Panc1 (cell line): ENCODE data around the gene ST6GAL2. TPM values are rescaled to one million over a fixed set of nuclear protein-coding genes. Genes with fewer than 3 reads are reported as not detected.

Experiments used
- ATAC-seq: fragments of 200-7000 bp; cut with Tn5 transposase; 2 replicates; pipeline ENCODE4 v1.9.1; 2020; ENCODE audit warnings: mild to moderate bottlenecking, moderate library complexity
- BruUV-seq: library from RNA; stranded (reverse); fragments of 400-500 nt; replicated peaks from 2 replicates; lab custom pipeline; 2021; lab: Mats Ljungman, UMichigan
- CTCF ChIA-PET: fragments of 300-600 bp; sonication (Branson Sonifier 250); formaldehyde crosslinking; loops from one replicate; lab custom pipeline; 2022; ENCODE audit warnings: antibody characterized with exemption; lab: Charles Lee
- POLR2A ChIA-PET: fragments of 300-600 bp; sonication (Branson Sonifier 250); formaldehyde crosslinking; loops from one replicate; lab custom pipeline; 2022; ENCODE audit warnings: antibody characterized with exemption; lab: Charles Lee
- DNase-seq: peaks from one replicate; pipeline ENCODE4 v3.0.0-alpha.2; 2010; ENCODE audit warnings: low read depth, low spot score
- H3K27ac ChIP-seq: 2 replicates; pipeline ENCODE4 v1.5.1; 2011; ENCODE audit warnings: mild to moderate bottlenecking, low read length, inconsistent platforms
- H3K27me3 ChIP-seq: fragments of 200-500 bp; sonication (Bioruptor generic); 2 replicates; pipeline ENCODE4 v1.6.0; 2014; ENCODE audit warnings: low read length, inconsistent platforms; ENCODE audit not compliant: control insufficient read depth, insufficient read depth
- H3K36me3 ChIP-seq: fragments of 200-500 bp; sonication (Bioruptor generic); 2 replicates; pipeline ENCODE4 v1.5.1; 2014; ENCODE audit warnings: inconsistent platforms, mild to moderate bottlenecking, low read length, moderate library complexity; ENCODE audit not compliant: control insufficient read depth, insufficient read depth
- H3K4me1 ChIP-seq: 2 replicates; pipeline ENCODE4 v1.5.1; 2011; ENCODE audit warnings: inconsistent platforms, mild to moderate bottlenecking, low read length, moderate library complexity; ENCODE audit not compliant: control insufficient read depth, insufficient read depth
- H3K4me3 ChIP-seq, 2 experiments: 2 replicates each; pipeline ENCODE4 v1.5.1; 2011 to 2012; ENCODE audit warnings: low read depth in 2 of 2, low read length in 2 of 2, mild to moderate bottlenecking in 2 of 2, inconsistent platforms in 1 of 2, moderate library complexity in 1 of 2
- H3K9me3 ChIP-seq: fragments of 200-500 bp; sonication (Bioruptor generic); 2 replicates; pipeline ENCODE4 v1.5.1; 2014; ENCODE audit warnings: low read depth, mild to moderate bottlenecking, inconsistent platforms, low read length, moderate library complexity; ENCODE audit not compliant: control insufficient read depth, insufficient read depth
- POLR2AphosphoS5 ChIP-seq: IDR thresholded peaks from 2 replicates; pipeline ENCODE4 v1.6.1; 2012; ENCODE audit warnings: mild to moderate bottlenecking, low read depth, low read length, moderate library complexity
- SIN3A ChIP-seq: IDR thresholded peaks from 2 replicates; pipeline ENCODE4 v1.6.1; 2012; ENCODE audit warnings: low read depth, mild to moderate bottlenecking, low read length, moderate library complexity, borderline replicate concordance; ENCODE audit not compliant: insufficient read depth
- TCF7L2 ChIP-seq: IDR thresholded peaks from 2 replicates; pipeline ENCODE4 v1.6.1; 2011; ENCODE audit warnings: mild to moderate bottlenecking, low read depth, low read length, inconsistent platforms
- in situ Hi-C: cut with HindIII; loops from 2 replicates; pipeline ENCODE4 v1.10.0; 2016; ENCODE audit warnings: low sequenced_read_pairs, low pct_unique_long_range_greater_than_20kb
- intact Hi-C: fragments of 100-400 bp; cut with micrococcal nuclease; formaldehyde crosslinking; loops from one replicate; pipeline ENCODE4 v1.10.0; 2022; ENCODE audit not compliant: unreplicated experiment
- total RNA-seq: library from RNA; stranded (reverse); gene quantifications from one replicate; pipeline ENCODE4 v1.2.1, GENCODE V29; 2021; ENCODE audit not compliant: unreplicated experiment
- TF ChIP-seq, protein P1 (sequence below): fragments of 450-650 bp; IDR thresholded peaks from 2 replicates; pipeline ENCODE4 v1.5.1; 2017; ENCODE audit warnings: mild to moderate bottlenecking
- TF ChIP-seq, protein P2 (sequence below), 2 experiments: IDR thresholded peaks; 2 replicates each; pipeline ENCODE4 v1.6.1; 2011 to 2012; ENCODE audit warnings: low read depth in 2 of 2, control low read depth in 1 of 2, low read length in 1 of 2, mild to moderate bottlenecking in 1 of 2, moderate library complexity in 1 of 2; ENCODE audit not compliant: insufficient read depth in 1 of 2

The ST6GAL2 gene
- total RNA-seq, 1 experiment from 2014 or later = not detected

DNA sequence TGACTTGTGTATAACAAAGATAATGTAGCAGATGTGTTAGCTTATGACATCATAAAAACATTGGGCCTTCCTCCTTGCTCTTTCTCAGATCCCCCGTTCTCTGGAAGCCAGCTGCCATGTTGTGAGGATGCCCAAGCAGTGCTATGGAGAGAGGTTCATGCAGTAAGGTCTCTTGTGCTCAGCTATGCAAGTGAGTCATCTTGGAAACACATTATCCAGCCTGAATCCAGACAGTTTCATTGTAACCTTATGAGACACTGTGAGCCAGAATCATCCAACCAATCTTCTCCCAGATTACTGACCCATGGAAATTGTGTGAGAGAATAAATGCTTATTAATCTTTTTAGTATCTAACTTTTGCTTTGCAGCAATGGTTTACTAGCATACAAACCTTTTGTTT lies 60.8 kb downstream of the ST6GAL2 start:
- ATAC-seq (no peak), DNase-seq (no peak)
- TF ChIP-seq, protein P1, sequence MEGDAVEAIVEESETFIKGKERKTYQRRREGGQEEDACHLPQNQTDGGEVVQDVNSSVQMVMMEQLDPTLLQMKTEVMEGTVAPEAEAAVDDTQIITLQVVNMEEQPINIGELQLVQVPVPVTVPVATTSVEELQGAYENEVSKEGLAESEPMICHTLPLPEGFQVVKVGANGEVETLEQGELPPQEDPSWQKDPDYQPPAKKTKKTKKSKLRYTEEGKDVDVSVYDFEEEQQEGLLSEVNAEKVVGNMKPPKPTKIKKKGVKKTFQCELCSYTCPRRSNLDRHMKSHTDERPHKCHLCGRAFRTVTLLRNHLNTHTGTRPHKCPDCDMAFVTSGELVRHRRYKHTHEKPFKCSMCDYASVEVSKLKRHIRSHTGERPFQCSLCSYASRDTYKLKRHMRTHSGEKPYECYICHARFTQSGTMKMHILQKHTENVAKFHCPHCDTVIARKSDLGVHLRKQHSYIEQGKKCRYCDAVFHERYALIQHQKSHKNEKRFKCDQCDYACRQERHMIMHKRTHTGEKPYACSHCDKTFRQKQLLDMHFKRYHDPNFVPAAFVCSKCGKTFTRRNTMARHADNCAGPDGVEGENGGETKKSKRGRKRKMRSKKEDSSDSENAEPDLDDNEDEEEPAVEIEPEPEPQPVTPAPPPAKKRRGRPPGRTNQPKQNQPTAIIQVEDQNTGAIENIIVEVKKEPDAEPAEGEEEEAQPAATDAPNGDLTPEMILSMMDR = no peak
- CTCF ChIA-PET = no interaction called here
- Histone ChIP-seq H3K27me3 (no peaks in the 10 kb centered on the region), H3K4me3 (no peak overlapping the region), H3K9me3 (no peaks in the 10 kb centered on the region), H3K27ac (no peak overlapping the region), H3K36me3 (no peaks in the 10 kb centered on the region), H3K4me1 (no peaks in the 10 kb centered on the region)
- no TSS peak for BruUV-seq
- intact Hi-C loops (no loop called here), in situ Hi-C loops (no loop called here)
- POLR2A ChIA-PET = no interaction called here

DNA sequence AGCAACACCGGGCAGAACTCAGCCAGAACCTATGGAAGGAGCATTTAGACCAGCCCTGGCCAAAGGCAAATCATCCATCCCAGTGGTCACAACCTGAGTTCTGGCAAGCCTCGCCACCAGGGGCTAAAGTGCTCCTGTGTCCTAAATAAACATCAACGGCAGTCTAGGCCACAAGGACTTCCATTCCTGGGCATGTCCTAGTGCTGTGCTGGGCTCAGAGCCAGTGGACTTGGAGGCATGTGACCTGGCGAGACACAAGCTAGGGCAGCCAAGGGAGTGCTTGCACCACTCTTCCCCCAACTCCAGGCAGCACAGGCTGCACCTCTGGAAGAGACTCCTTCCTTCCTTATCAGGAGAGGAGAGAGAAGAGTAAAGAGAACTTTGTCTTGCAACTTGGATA lies 69.0 kb downstream of the ST6GAL2 start:
- CTCF ChIA-PET = no interaction called here
- DNase-seq (no peak), ATAC-seq (no peak)
- POLR2A ChIA-PET = no interaction called here
- intact Hi-C loops (no loop called here), in situ Hi-C loops (no loop called here)
- no peak for TF ChIP-seq SIN3A
- no peak for TF ChIP-seq TCF7L2
- TF ChIP-seq POLR2AphosphoS5 = no peak
- no TSS peak for BruUV-seq
- no peak overlapping the region for H3K27ac ChIP-seq
- H3K4me3 ChIP-seq = no peak overlapping the region
- no peaks in the 10 kb centered on the region for H3K4me1 ChIP-seq
- H3K27me3 ChIP-seq = no peaks in the 10 kb centered on the region
- H3K9me3 ChIP-seq = no peaks in the 10 kb centered on the region
- H3K36me3 ChIP-seq = no peaks in the 10 kb centered on the region

DNA sequence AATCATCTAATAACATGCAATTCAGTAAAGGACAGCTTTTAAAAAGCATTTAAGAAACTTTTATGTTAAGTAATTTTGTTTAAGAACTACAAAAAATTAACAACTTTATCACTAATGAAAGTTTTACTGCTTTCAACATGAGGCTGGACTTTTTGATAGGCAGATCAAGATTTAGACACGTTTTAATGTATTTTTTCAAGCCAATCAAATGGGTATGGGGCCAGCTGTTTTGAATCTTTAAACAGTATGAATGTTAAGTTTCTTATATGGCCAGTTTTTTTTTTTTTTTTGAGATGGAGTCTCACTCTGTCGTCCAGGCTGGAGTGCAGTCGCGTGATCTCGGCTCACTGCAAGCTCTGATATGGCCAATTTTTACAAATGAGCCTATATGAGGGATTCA lies 73.1 kb downstream of the ST6GAL2 start:
- in situ Hi-C loops (no loop called here), intact Hi-C loops (no loop called here)
- Histone ChIP-seq H3K27me3 (no peaks in the 10 kb centered on the region), H3K36me3 (no peaks in the 10 kb centered on the region), H3K4me3 (no peak overlapping the region), H3K9me3 (no peaks in the 10 kb centered on the region), H3K4me1 (no peaks in the 10 kb centered on the region), H3K27ac (no peak overlapping the region)
- ATAC-seq (no peak), DNase-seq (no peak)
- no peak for TF ChIP-seq TCF7L2
- TF ChIP-seq POLR2AphosphoS5 = no peak
- TF ChIP-seq, protein P1 = no peak
- TF ChIP-seq, protein P2, sequence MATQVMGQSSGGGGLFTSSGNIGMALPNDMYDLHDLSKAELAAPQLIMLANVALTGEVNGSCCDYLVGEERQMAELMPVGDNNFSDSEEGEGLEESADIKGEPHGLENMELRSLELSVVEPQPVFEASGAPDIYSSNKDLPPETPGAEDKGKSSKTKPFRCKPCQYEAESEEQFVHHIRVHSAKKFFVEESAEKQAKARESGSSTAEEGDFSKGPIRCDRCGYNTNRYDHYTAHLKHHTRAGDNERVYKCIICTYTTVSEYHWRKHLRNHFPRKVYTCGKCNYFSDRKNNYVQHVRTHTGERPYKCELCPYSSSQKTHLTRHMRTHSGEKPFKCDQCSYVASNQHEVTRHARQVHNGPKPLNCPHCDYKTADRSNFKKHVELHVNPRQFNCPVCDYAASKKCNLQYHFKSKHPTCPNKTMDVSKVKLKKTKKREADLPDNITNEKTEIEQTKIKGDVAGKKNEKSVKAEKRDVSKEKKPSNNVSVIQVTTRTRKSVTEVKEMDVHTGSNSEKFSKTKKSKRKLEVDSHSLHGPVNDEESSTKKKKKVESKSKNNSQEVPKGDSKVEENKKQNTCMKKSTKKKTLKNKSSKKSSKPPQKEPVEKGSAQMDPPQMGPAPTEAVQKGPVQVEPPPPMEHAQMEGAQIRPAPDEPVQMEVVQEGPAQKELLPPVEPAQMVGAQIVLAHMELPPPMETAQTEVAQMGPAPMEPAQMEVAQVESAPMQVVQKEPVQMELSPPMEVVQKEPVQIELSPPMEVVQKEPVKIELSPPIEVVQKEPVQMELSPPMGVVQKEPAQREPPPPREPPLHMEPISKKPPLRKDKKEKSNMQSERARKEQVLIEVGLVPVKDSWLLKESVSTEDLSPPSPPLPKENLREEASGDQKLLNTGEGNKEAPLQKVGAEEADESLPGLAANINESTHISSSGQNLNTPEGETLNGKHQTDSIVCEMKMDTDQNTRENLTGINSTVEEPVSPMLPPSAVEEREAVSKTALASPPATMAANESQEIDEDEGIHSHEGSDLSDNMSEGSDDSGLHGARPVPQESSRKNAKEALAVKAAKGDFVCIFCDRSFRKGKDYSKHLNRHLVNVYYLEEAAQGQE (IDR thresholded peaks at IDR 0.05; ENCODE audit: insufficient read depth in 1 of 2, low read depth in 2 of 2, low read length in 1 of 2) = no peak
- no peak for TF ChIP-seq SIN3A
- BruUV-seq = no TSS peak
- ChIA-PET CTCF (no interaction called here), POLR2A (no interaction called here)
